H1 (cell line): ENCODE data around the gene NTN5. TPM values are rescaled to one million over a fixed set of nuclear protein-coding genes. Genes with fewer than 3 reads are reported as not detected.

Source experiments
- CTCF ChIA-PET: fragments of 300-600 bp; sonication (Branson Sonifier 250); formaldehyde crosslinking; loops from one replicate; lab custom pipeline; 2021; ENCODE audit not compliant: partially characterized antibody; lab: Charles Lee
- POLR2A ChIA-PET: fragments of 300-600 bp; sonication (Branson Sonifier 250); formaldehyde crosslinking; loops from one replicate; lab custom pipeline; 2021; ENCODE audit warnings: inconsistent platforms; ENCODE audit not compliant: partially characterized antibody; lab: Charles Lee
- DNase-seq, 2 experiments: peaks; one replicate each; pipeline versions ENCODE4 v3.0.0 to v3.0.0-alpha.2; 2010 to 2022; ENCODE audit warnings: low spot score in 2 of 2, low read depth in 1 of 2, mixed read lengths in 1 of 2
- FAIRE-seq: peaks from 2 replicates; lab custom pipeline; 2011; peaks lifted over from hg19 to GRCh38; lab: Jason Lieb, UNC
- H2AFZ ChIP-seq: 2 replicates; pipeline ENCODE4 v1.8.1; 2012; ENCODE audit warnings: low read length, inconsistent platforms
- H2AK5ac ChIP-seq: 2 replicates; pipeline ENCODE4 v1.6.1; 2013; ENCODE audit warnings: low read depth, low read length
- H2BK120ac ChIP-seq: replicated peaks from 2 replicates; pipeline ENCODE3; 2013; ENCODE audit warnings: low read depth, low read length, inconsistent platforms
- H2BK12ac ChIP-seq: 2 replicates; pipeline ENCODE4 v1.6.1; 2013; ENCODE audit warnings: low read depth, low read length
- H2BK15ac ChIP-seq: 2 replicates; pipeline ENCODE4 v1.6.1; 2013; ENCODE audit warnings: low read length
- H2BK20ac ChIP-seq: 2 replicates; pipeline ENCODE4 v1.6.1; 2013; ENCODE audit warnings: low read length
- H2BK5ac ChIP-seq: 2 replicates; pipeline ENCODE4 v1.6.1; 2013; ENCODE audit warnings: low read depth, low read length
- H3K14ac ChIP-seq: 2 replicates; pipeline ENCODE4 v1.6.1; 2013; ENCODE audit warnings: inconsistent platforms; ENCODE audit not compliant: insufficient read length
- H3K18ac ChIP-seq: 2 replicates; pipeline ENCODE4 v1.6.1; 2013; ENCODE audit warnings: low read length; ENCODE audit errors: extremely low read depth
- H3K23ac ChIP-seq: 2 replicates; pipeline ENCODE4 v1.6.1; 2013; ENCODE audit warnings: inconsistent platforms; ENCODE audit not compliant: insufficient read length
- H3K23me2 ChIP-seq: 2 replicates; pipeline ENCODE4 v1.6.1; 2013; ENCODE audit warnings: low read depth, low read length
- H3K27ac ChIP-seq: 2 replicates; pipeline ENCODE4 v1.6.1; 2011; ENCODE audit warnings: low read depth, low read length, inconsistent platforms
- H3K27me3 ChIP-seq, 4 experiments: replicated peaks in 1 of 4; 1 replicate in 1 of 4; 2 replicates in 3 of 4; pipeline versions ENCODE4 v1.6.1 to v1.8.1; 2011 to 2013; ENCODE audit warnings: low read length in 3 of 4, mild to moderate bottlenecking in 3 of 4, inconsistent platforms in 2 of 4, mixed read lengths in 2 of 4, moderate library complexity in 1 of 4; ENCODE audit not compliant: control insufficient read depth in 3 of 4, insufficient read depth in 3 of 4; ENCODE audit errors: extremely low read depth in 1 of 4
- H3K36me3 ChIP-seq, 4 experiments: 2 replicates each; pipeline versions ENCODE4 v1.6.1 to v1.8.1; 2011 to 2013; ENCODE audit warnings: mild to moderate bottlenecking in 4 of 4, low read length in 3 of 4, moderate library complexity in 2 of 4, control low read depth in 1 of 4, inconsistent platforms in 1 of 4; ENCODE audit not compliant: insufficient read depth in 4 of 4, control insufficient read depth in 2 of 4
- H3K4ac ChIP-seq: replicated peaks from 2 replicates; pipeline ENCODE3; 2013; ENCODE audit warnings: low read length, low read depth, mixed read lengths, inconsistent platforms; ENCODE audit not compliant: insufficient read length
- H3K4me1 ChIP-seq, 4 experiments: replicated peaks in 1 of 4; 1 replicate in 1 of 4; 2 replicates in 3 of 4; pipeline versions ENCODE4 v1.6.1 to v1.8.1; 2011 to 2013; ENCODE audit warnings: low read length in 3 of 4, inconsistent platforms in 2 of 4, mixed read lengths in 1 of 4; ENCODE audit not compliant: insufficient read depth in 4 of 4, control insufficient read depth in 3 of 4
- H3K4me2 ChIP-seq, 2 experiments: 2 replicates each; pipeline versions ENCODE4 v1.6.1 to v1.8.1; 2011 to 2013; ENCODE audit warnings: low read depth in 2 of 2, low read length in 2 of 2, control low read depth in 1 of 2, inconsistent platforms in 1 of 2, mild to moderate bottlenecking in 1 of 2; ENCODE audit not compliant: insufficient read depth in 1 of 2
- H3K4me3 ChIP-seq, 4 experiments: fragments of 200-600, 300-600 bp in 1 of 4; sonication (generic), shearing (Covaris generic), sonication (Bioruptor Twin) in 1 of 4; 2 replicates each; pipeline versions ENCODE4 v1.5.1 to v1.8.1; 2011 to 2016; ENCODE audit warnings: low read length in 4 of 4, low read depth in 3 of 4, control low read depth in 2 of 4, inconsistent platforms in 2 of 4, mild to moderate bottlenecking in 2 of 4, mixed read lengths in 1 of 4, moderate library complexity in 1 of 4; ENCODE audit not compliant: insufficient read depth in 2 of 4; ENCODE audit errors: extremely low read depth in 1 of 4
- H3K56ac ChIP-seq: replicated peaks from 2 replicates; pipeline ENCODE3; 2013; ENCODE audit warnings: low read depth, mild to moderate bottlenecking, mixed read lengths, low read length, inconsistent platforms; ENCODE audit not compliant: insufficient read length
- H3K79me1 ChIP-seq: 2 replicates; pipeline ENCODE4 v1.6.1; 2013; ENCODE audit warnings: low read depth, low read length, control low read depth
- H3K79me2 ChIP-seq, 2 experiments: 2 replicates each; pipeline versions ENCODE4 v1.6.1 to v1.8.1; 2012 to 2013; ENCODE audit warnings: low read length in 2 of 2, mild to moderate bottlenecking in 2 of 2, inconsistent platforms in 1 of 2; ENCODE audit not compliant: insufficient read depth in 2 of 2, control insufficient read depth in 1 of 2
- H3K9ac ChIP-seq, 4 experiments: replicated peaks in 1 of 4; 1 replicate in 1 of 4; 2 replicates in 3 of 4; pipeline versions ENCODE4 v1.6.1 to v1.8.1; 2011 to 2013; ENCODE audit warnings: low read depth in 3 of 4, low read length in 3 of 4, control low read depth in 2 of 4, mild to moderate bottlenecking in 2 of 4, moderate library complexity in 2 of 4, inconsistent platforms in 1 of 4; ENCODE audit errors: extremely low read depth in 1 of 4
- H3K9me3 ChIP-seq, 2 experiments: 2 replicates each; pipeline versions ENCODE4 v1.6.1 to v1.8.1; 2012 to 2013; ENCODE audit warnings: mild to moderate bottlenecking in 2 of 2, moderate library complexity in 2 of 2, control low read depth in 1 of 2, inconsistent platforms in 1 of 2, low read depth in 1 of 2, low read length in 1 of 2, mixed read lengths in 1 of 2; ENCODE audit not compliant: insufficient read depth in 2 of 2
- H4K20me1 ChIP-seq, 2 experiments: replicated peaks in 1 of 2; 2 replicates each; pipeline versions ENCODE3 to v1.8.1; 2011 to 2013; ENCODE audit warnings: inconsistent platforms in 2 of 2, low read length in 2 of 2, mild to moderate bottlenecking in 1 of 2; ENCODE audit not compliant: insufficient read depth in 2 of 2, control insufficient read depth in 1 of 2
- H4K5ac ChIP-seq: 2 replicates; pipeline ENCODE4 v1.6.1; 2013; ENCODE audit warnings: low read length, low read depth, mixed read lengths, inconsistent platforms; ENCODE audit not compliant: insufficient read length
- H4K8ac ChIP-seq: 2 replicates; pipeline ENCODE4 v1.8.0; 2013; ENCODE audit warnings: mild to moderate bottlenecking, moderate library complexity, low read length, inconsistent platforms; ENCODE audit not compliant: insufficient read depth; ENCODE audit errors: extremely low read depth
- H4K91ac ChIP-seq: replicated peaks from 2 replicates; pipeline ENCODE3; 2013; ENCODE audit warnings: low read length, mixed read lengths, inconsistent platforms; ENCODE audit not compliant: insufficient read length
- EGR1 ChIP-seq: IDR thresholded peaks from 2 replicates; pipeline ENCODE4 v1.6.1; 2011; ENCODE audit warnings: low read depth, low read length, borderline replicate concordance
- EP300 ChIP-seq, 2 experiments: IDR thresholded peaks; 1 replicate in 1 of 2; 2 replicates in 1 of 2; pipeline ENCODE4 v1.6.1; 2011 to 2012; ENCODE audit warnings: low read depth in 2 of 2, low read length in 2 of 2, mild to moderate bottlenecking in 2 of 2, borderline replicate concordance in 1 of 2, inconsistent platforms in 1 of 2, moderate library complexity in 1 of 2
- EZH2 ChIP-seq: fragments of 200-600 bp; sonication (generic); IDR thresholded peaks from 2 replicates; pipeline ENCODE4 v1.7.1; 2012; ENCODE audit warnings: low read depth, mild to moderate bottlenecking, moderate library complexity, low read length, inconsistent platforms; ENCODE audit not compliant: severe bottlenecking
- GTF2F1 ChIP-seq: IDR thresholded peaks from 2 replicates; pipeline ENCODE4 v1.6.1; 2012; ENCODE audit warnings: low read depth, low read length, improper control_type of control experiment, borderline replicate concordance
- HDAC2 ChIP-seq, 2 experiments: fragments of 300-600 bp in 1 of 2; sonication (generic) in 1 of 2; IDR thresholded peaks; 2 replicates each; pipeline ENCODE4 v1.6.1; 2011 to 2012; ENCODE audit warnings: low read depth in 2 of 2, low read length in 2 of 2, mild to moderate bottlenecking in 2 of 2, moderate library complexity in 2 of 2, borderline replicate concordance in 1 of 2, inconsistent platforms in 1 of 2
- HDAC6 ChIP-seq: IDR thresholded peaks from one replicate; pipeline ENCODE4 v1.7.1; 2012; ENCODE audit warnings: low read depth, mild to moderate bottlenecking, inconsistent platforms, low read length, moderate library complexity
- POLR2A ChIP-seq, 2 experiments: IDR thresholded peaks; 1 replicate in 1 of 2; 2 replicates in 1 of 2; pipeline ENCODE4 v1.6.1; 2011; ENCODE audit warnings: low read depth in 2 of 2, low read length in 2 of 2, mild to moderate bottlenecking in 2 of 2; ENCODE audit errors: control extremely low read depth in 1 of 2
- POLR2AphosphoS5 ChIP-seq: IDR thresholded peaks from 2 replicates; pipeline ENCODE4 v1.6.1; 2011; ENCODE audit warnings: low read depth, low read length
- SIX5 ChIP-seq: IDR thresholded peaks from 2 replicates; pipeline ENCODE4 v1.6.1; 2011; ENCODE audit warnings: mild to moderate bottlenecking, low read depth, low read length
- SP2 ChIP-seq: IDR thresholded peaks from 2 replicates; pipeline ENCODE4 v1.6.1; 2012; ENCODE audit warnings: mild to moderate bottlenecking, low read length, inconsistent platforms
- SUZ12 ChIP-seq: fragments of 200-600 bp; sonication (generic); IDR thresholded peaks from 2 replicates; pipeline ENCODE4 v1.6.1; 2012; ENCODE audit warnings: mild to moderate bottlenecking, inconsistent platforms, low read length, moderate library complexity, mixed read lengths
- TBP ChIP-seq: IDR thresholded peaks from 2 replicates; pipeline ENCODE4 v1.6.1; 2011; ENCODE audit warnings: low read depth, low read length, improper control_type of control experiment
- WGBS, 2 experiments: shearing (Covaris generic) in 1 of 2; methylation state at CpG; one replicate each; pipeline versions ENCODE4 v1.1.6 to v1.1.7; 2013 to 2015; ENCODE audit warnings: low lambda C conversion rate in 2 of 2, mixed read lengths in 2 of 2, inconsistent platforms in 1 of 2, low coverage in 1 of 2, missing lambda C conversion rate in 1 of 2; ENCODE audit not compliant: insufficient replicate concordance in 2 of 2, insufficient coverage in 1 of 2, insufficient read length in 1 of 2; ENCODE audit errors: extremely low coverage in 1 of 2, missing lambda C conversion rate in 1 of 2; 5-methylcytosine and 5-hydroxymethylcytosine counted together
- polyA plus RNA-seq, 7 experiments: library from polyadenylated mRNA; depleted of rRNA in 3 of 7; stranded (reverse) in 5 of 7; unstranded in 2 of 7; fragments of >200 nt in 5 of 7; fragments of 200-250 nt in 2 of 7; gene quantifications; 1 replicate in 5 of 7; 2 replicates in 1 of 7; 4 replicates in 1 of 7; pipeline versions ENCODE4 v1.2.1 to v1.2.3, GENCODE V29; 2011 to 2013; ENCODE audit warnings: missing spikeins in 2 of 7, mixed read lengths in 2 of 7
- total RNA-seq: library from RNA; stranded (reverse); fragmentation: NEBNext Ultra II Directional; extraction: Animal tissue kit (Norgen Biotek cat#: 25700); gene quantifications from 2 replicates; pipeline ENCODE4 v1.2.1, GENCODE V29; 2021
- TF ChIP-seq, protein P1 (sequence below): IDR thresholded peaks from 2 replicates; pipeline ENCODE4 v1.6.1; 2011; ENCODE audit warnings: low read length, improper control_type of control experiment

Gene NTN5
- total and polyA plus RNA-seq, 2 of the 8 experiments (the other 6 are each of a cell fraction or from before 2014, with no cell fraction given): 0.47 to 0.85 TPM

DNA sequence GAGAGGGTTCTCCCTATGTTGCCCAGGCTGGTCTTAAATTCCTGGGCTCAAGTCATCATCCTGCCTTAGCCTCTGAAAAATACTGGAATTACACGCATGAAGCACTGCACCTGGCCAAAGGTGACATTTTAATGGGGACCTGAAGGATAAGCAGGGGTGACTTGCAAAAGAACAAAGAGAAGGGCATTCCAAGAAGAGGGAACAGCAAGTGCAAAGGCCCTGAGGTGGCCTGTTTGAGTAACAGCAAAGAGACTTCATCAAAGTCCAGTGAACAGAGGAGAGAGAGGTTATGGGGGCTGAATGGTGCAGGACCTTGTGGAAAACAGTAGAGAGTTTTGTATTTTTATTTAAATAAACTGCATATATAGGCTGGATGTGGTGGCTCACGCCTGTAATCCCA, 31.0 kb downstream of the NTN5 start:
- Histone ChIP-seq H3K14ac (no peak overlapping the region), H3K36me3 (no peaks in the 10 kb centered on the region), H4K91ac (no peak overlapping the region), H3K18ac (no peak overlapping the region), H3K27me3 (no peaks in the 10 kb centered on the region), H3K4me2 (no peak overlapping the region), H3K56ac (no peak overlapping the region), H2AFZ (no peak overlapping the region), H2BK20ac (no peak overlapping the region), H3K23ac (no peak overlapping the region), H3K9me3 (no peaks in the 10 kb centered on the region), H3K4ac (no peak overlapping the region), H3K27ac (no peak overlapping the region), H3K4me3 (no peak overlapping the region), H2BK5ac (no peak overlapping the region), H4K8ac (no peak overlapping the region), H3K23me2 (peaks cover 21% of the 10 kb centered on the region), H2AK5ac (no peak overlapping the region), H3K79me1 (no peaks in the 10 kb centered on the region), H2BK120ac (no peak overlapping the region), H3K79me2 (peaks cover 0 to 11% of the 10 kb centered on the region in 2 experiments; a peak in 2 of 4 replicates), H2BK12ac (no peak overlapping the region), H4K20me1 (no peaks in the 10 kb centered on the region), H2BK15ac (no peak overlapping the region), H3K9ac (no peak overlapping the region), H3K4me1 (peaks cover 5 to 22% (median 10%) of the 10 kb centered on the region in 4 experiments), H4K5ac (no peak overlapping the region)
- ChIA-PET POLR2A (interaction anchor here (0.7 to 5.6 kb wide), 5 partner anchors 11 to 54 kb away, joined by 3 to 28 read pairs (median 3); partner anchors contain the start of genes FUT2 and SPHK2), CTCF (interaction anchor here (0.6 to 1.4 kb wide), 2 partner anchors 12 to 203 kb away, joined by 3 to 4 read pairs; no protein-coding TSS in a partner anchor)
- DNase-seq: no peak
- no peak for FAIRE-seq
- WGBS, 2 experiments: 100% methylated on average over 2 of the region's 2 CpGs; no CpG with 5 or more reads in 1 of the 2 experiments
- TF ChIP-seq HDAC2 (IDR thresholded peaks at IDR 0.05; ENCODE audit: borderline replicate concordance in 1 of 2, low read depth in 2 of 2, low read length in 2 of 2) (no peak), POLR2A (IDR thresholded peaks at IDR 0.05; ENCODE audit: control extremely low read depth in 1 of 2, low read depth in 2 of 2, low read length in 2 of 2) (no peak), TBP (no peak), EP300 (IDR thresholded peaks at IDR 0.05; ENCODE audit: borderline replicate concordance in 1 of 2, low read depth in 2 of 2, low read length in 2 of 2) (no peak), SP2 (no peak), POLR2AphosphoS5 (no peak), GTF2F1 (no peak), HDAC6 (no peak), EGR1 (no peak), EZH2 (no peak), SIX5 (no peak), SUZ12 (no peak)
- TF ChIP-seq, protein P1, sequence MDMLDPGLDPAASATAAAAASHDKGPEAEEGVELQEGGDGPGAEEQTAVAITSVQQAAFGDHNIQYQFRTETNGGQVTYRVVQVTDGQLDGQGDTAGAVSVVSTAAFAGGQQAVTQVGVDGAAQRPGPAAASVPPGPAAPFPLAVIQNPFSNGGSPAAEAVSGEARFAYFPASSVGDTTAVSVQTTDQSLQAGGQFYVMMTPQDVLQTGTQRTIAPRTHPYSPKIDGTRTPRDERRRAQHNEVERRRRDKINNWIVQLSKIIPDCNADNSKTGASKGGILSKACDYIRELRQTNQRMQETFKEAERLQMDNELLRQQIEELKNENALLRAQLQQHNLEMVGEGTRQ: no peak
